AG20443 (cell line): Measurements from ENCODE around the gene WNT3A.
"Not testable (repeated sequence)": the region's sequence is repeated elsewhere in the genome, so short reads cannot be mapped to it uniquely, and the experiment has no call there.

ENCODE experiments used
- DNase-seq: peaks from one replicate; pipeline ENCODE4 v3.0.0; 2012; ENCODE audit warnings: low spot score, mixed read lengths

Gene WNT3A

GRCh38 chr1:228006786-228007048 lies at the start of gene WNT3A:
TSS of gene WNT3A (plus strand) at chr1:228006998. CDS start at chr1:228007129, 131 bp downstream.
- no peak for DNase-seq

GRCh38 chr1:227958617-227959324 lies 48.0 kb upstream of the WNT3A start:
- no peak for DNase-seq

- DNase-seq: no peak
Observed at GRCh38 chr1:227959325-227959860, 47.4 kb upstream of the WNT3A start.

- DNase-seq: no peak
Observed at GRCh38 chr1:227961651-227962466, 44.9 kb upstream of the WNT3A start.

GRCh38 chr1:227966733-227967132 lies 40.1 kb upstream of the WNT3A start:
- DNase-seq: not testable (repeated sequence)

- DNase-seq: not testable (repeated sequence)
Observed at GRCh38 chr1:227967815-227968214, 39.0 kb upstream of the WNT3A start.

GRCh38 chr1:227970076-227970995 lies 36.5 kb upstream of the WNT3A start:
- not testable (repeated sequence) for DNase-seq

GRCh38 chr1:227971216-227971615 lies 35.6 kb upstream of the WNT3A start:
- DNase-seq: not testable (repeated sequence)

- DNase-seq: not testable (repeated sequence)
Observed at GRCh38 chr1:227971643-227972282, 35.0 kb upstream of the WNT3A start.

- not testable (repeated sequence) for DNase-seq
Observed at GRCh38 chr1:227972283-227972679, 34.5 kb upstream of the WNT3A start.

- not testable (repeated sequence) for DNase-seq
Observed at GRCh38 chr1:227972843-227973374, 33.9 kb upstream of the WNT3A start.

- DNase-seq: not testable (repeated sequence)
Observed at GRCh38 chr1:227973724-227974288, 33.0 kb upstream of the WNT3A start.

- not testable (repeated sequence) for DNase-seq
Observed at GRCh38 chr1:227975583-227976283, 31.1 kb upstream of the WNT3A start.

- no peak for DNase-seq
Observed at GRCh38 chr1:227987181-227987580, 19.6 kb upstream of the WNT3A start.

- no peak for DNase-seq
Observed at GRCh38 chr1:227994632-227995300, 12.0 kb upstream of the WNT3A start.

GRCh38 chr1:227996187-227996950 lies 10.4 kb upstream of the WNT3A start:
- DNase-seq: no peak

GRCh38 chr1:227998374-227999055 lies 8.3 kb upstream of the WNT3A start:
- no peak for DNase-seq
